Stimulated activated CD4-positive, alpha-beta T cell treated with anti-CD3 and anti-CD28 coated beads, Interleukin-4, amount 100 ng/mL, for 4 hours (primary cell): ENCODE measurements around the gene ANXA6.

Experiments used
- DNase-seq, 2 experiments: peaks; one replicate each; pipeline ENCODE4 v3.0.0-alpha.2; 2020

The ANXA6 gene

GRCh38 chr5:151151793-151152192 lies 5.8 kb downstream of the ANXA6 start:
- peak in 1 of 2 experiments; percentile 27 for DNase-seq

GRCh38 chr5:151151263-151151660 lies 6.3 kb downstream of the ANXA6 start:
- DNase-seq = no peak

GRCh38 chr5:151150471-151151262 lies 6.9 kb downstream of the ANXA6 start:
- DNase-seq = peak; percentile 31 to 66

- DNase-seq = no peak
Observed at GRCh38 chr5:151148583-151148982, 9.0 kb downstream of the ANXA6 start.

GRCh38 chr5:151147033-151147432 lies 10.5 kb downstream of the ANXA6 start:
- DNase-seq = no peak

DNA sequence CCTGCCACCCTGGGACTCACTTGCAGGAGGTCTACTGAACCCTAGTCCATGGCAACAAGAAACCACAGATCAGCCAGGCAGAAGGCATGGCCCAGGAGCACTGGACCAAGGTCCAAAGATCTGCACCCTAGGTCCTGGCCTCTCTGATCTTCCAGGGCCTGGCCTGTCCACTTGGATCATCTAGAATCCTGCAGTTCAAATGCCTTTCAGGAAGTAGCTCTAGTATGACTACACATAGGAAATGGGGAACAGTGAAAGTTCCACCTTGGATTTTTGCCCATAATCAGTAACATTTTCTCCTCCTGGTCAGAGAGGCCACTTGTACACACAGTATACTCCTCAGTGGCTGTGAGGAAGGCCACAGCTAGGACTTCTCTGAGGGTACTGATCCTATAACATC lies 11.5 kb downstream of the ANXA6 start:
- DNase-seq = no peak

DNA sequence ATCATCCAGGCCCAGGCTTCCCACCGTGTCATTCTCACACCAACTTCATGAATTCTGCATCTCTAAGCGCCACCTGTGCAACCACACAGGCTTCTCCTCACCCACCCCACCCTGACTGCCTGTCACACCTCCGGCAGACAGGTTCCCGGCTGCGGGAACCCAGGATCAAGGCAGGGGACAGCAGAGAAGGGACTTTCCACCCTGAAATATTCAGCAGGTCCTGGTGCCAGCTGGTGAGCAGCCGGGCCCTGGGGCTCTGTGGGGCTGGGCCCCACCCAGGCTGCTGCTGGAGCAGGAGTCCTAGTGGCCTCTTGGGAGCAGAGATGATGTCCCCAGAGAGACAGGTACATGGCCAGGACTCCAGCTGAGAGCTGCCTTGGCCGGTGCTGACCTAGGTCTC lies 12.7 kb downstream of the ANXA6 start:
- DNase-seq = no peak

DNA sequence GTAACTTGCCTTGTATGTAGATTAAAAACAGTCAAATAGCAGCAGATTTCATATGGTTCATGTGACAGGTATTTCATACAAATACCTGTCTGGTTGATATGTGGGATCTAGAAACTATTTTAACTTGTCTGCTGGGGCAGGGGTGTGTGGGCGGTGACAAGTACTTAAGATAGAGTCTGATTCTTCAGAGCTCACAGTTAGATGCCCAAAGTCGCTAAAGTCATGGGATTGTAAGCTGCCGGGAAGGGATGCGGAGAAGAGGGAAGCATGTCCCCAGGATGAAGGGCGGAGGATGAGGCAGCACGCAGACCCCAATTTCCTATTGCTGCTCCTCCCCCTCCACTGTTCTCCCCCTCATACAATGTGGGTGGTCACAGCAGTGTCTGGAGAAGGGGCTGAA lies 13.3 kb downstream of the ANXA6 start:
- peak; percentile 36 to 37 for DNase-seq

DNA sequence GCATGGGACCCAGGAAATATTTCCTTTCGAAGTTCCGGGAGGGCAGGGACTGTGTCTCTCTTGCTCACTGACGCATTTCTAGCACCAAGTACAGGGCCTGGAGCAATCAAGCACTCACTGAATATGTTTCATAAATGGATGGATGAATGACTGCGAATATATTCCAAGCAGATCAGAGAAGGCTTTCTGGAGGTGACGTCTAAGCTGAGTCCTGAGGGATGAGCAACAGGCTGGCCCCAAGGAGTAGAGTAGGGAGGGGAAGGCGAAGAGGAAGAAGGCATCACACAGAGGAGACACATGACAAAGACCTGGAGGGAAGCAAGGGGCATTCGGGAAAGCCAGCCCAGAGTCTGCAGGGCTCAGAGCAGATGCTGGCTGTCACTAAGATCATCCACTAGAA lies 13.9 kb downstream of the ANXA6 start:
- DNase-seq = no peak

- no peak for DNase-seq
Observed at GRCh38 chr5:151142933-151143332, 14.6 kb downstream of the ANXA6 start.

GRCh38 chr5:151141535-151141934 lies 16.0 kb downstream of the ANXA6 start:
- DNase-seq = peak; percentile 49 to 66

DNA sequence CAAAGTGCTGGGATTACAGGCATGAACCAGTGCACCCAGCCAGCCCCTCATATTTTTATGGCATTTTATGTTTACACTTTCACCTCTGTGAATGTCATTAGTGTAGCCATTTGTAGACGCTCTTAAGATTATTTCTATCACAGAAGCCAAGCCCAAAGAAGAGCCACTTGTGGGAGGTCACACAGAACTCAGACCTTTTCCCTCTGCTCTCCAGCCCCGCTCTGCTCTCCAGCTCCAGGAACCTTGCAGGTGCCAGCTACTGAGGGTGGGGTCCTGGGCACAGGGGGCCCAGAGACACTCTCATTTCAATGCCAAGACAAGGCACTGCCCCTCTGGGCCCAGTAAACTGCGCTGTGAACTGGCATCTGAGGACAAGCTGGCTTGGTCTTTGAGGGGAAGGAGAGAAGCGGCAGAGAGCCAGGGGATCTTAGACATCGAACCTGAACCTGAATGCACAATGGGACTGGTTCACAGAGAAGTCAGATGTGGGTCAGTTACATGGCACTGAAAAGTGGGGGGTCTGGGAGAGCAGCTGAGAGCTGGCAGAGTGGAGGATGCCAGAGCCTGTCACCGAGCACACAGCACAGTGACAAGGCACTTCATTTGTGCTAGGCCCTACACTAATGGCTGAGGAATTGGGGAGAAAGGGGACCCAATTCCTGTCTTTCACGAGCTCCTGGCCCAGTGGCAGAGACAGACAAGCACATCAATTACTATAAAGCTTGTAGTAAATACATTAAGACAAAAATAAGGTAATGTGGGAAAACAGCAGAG lies 16.7 kb downstream of the ANXA6 start:
- no peak for DNase-seq

DNA sequence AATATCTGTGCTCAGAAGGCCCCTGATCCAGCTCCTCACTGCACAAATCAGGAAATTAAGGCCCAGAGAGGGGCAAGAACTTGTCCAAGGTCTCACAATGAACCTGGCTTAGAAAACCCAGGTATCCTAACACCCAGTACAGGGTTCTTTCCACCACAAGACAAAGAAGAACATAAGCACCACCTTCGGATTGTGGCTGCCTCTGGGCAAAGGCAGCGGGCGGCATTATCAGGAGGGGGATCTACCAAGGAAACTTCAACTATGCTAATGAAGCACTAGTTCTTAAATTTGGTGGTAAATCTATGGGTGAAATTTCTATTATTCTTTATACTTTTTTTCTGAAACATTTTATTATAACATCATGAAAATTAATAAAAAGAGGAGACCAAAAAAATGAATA lies 17.9 kb downstream of the ANXA6 start:
- no peak for DNase-seq

- peak in 1 of 2 experiments; percentile 21 for DNase-seq
Observed at GRCh38 chr5:151139015-151139414, 18.6 kb downstream of the ANXA6 start.

DNA sequence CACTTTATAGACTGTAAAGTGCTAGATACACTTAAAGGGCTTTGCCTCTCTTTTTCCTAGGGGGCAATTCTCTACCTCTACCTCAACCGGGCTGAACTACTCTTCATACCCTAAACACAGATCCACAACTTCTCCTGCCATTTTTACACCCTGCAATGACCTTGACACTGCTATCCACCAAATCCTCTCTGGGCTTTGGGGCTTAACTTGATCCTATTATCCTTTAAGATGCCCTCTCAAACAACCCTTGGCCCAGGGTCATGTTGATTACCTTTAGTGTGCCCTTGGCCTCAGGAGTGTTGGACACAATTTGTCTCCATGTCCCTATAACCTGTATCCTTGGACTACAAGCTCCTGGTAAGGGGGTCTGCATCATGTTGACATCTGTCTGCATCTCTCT lies 19.5 kb downstream of the ANXA6 start:
- DNase-seq = no peak

- DNase-seq = no peak
Observed at GRCh38 chr5:151137067-151137825, 20.3 kb downstream of the ANXA6 start.

DNA sequence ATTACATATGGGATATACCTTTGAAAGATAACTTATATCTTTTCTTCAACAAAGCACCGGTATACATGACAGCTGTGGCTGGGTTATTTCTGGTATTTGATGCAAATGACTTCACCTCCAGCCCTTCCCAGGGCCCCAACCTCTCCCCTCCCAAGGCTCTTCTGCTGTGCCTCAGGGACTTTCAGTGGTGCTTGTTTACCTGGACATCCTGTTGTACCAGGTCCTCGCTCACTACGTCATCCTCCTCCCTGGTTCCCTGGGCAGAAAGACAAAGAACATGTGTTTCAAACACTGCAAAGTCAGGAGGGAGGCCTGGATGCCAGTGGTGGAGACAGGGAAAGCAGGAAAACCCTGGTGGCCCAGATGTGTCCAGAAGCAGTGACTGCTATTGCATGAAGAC lies 23.4 kb downstream of the ANXA6 start:
- no peak for DNase-seq

GRCh38 chr5:151132963-151133362 lies 24.6 kb downstream of the ANXA6 start:
- no peak for DNase-seq

DNA sequence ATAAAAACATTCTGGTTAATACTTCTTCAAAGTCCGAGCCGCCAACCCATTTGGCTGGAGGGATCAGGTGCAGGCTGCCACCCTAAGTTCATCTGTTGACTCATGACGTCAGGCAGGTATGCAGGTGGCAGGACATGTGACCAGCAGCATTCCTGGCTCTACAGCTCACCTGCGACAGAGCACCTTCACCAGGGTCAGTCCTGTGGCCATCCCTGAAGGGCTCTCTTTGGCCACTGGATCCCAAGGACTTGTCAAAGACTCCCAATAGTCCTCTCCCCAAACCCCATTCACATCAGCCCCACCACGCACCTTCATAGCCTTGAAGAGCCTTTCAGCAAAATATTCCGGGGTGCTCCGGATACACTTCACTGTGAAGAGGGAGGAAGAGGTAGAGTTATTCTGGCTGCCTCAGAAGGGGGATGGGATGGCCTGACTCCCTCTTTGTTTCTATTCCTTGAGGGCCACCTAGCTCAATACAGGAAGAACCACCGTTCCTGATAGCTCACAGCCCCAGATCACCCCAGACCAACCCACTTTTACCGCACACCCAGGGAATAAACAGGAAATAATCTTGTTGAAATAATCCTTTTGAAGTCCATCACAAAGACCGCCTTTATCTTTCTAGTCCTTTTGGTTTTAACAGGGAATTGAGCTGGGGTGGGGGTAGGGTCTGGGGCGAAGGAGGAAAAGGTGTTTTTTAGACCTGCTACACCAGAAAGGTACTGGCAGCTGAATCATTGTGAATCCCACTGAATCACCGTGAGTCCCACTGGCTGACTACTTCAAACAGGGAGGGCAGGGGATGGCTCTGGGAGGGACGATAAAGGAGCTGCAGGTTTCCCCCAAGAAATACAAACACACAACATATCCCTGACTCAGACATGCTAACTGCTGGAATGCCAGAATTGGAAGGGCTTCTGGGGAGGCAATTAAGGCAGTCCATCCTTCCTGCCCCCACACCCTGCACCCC lies 26.4 kb downstream of the ANXA6 start:
- DNase-seq = no peak

GRCh38 chr5:151130235-151130921 lies 27.2 kb downstream of the ANXA6 start:
- DNase-seq = no peak

DNA sequence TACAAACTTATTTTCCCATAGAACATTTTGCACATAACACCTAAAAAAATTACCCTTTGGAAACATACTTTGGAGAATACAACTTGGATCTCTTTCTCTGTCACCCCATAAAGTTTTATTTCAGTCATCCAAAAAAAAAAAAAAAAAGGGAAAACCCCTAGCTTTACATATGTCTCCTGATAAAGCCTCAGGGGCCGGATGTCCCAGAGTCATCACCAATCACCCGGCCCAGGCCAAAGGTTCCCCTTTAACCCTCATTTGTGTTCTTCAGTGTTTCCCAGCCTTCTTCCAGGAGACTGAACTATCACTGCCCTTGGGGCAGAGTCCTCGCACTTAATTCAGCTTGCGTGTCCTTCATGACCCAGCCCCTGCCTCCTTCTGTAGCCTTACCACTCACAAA lies 28.8 kb downstream of the ANXA6 start:
- DNase-seq = no peak

DNA sequence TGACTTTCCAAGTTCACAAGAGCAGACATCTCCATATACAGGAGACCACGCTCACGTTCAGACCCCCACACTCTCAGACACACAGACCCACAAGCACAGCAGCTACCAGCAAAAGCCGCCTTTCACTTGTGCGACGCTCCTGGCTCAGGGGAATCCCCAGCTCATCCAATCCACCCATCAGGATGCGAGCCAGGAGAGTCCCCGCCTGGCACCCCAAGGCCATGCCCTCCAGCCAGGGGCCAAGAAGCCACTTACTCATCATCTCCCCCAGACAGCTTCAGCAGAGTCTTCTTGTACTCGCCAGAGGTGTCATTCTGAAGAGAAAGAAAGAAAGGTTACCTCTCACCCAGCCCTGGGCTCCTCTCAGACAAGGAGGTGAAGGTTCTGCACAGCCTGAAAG lies 29.7 kb downstream of the ANXA6 start:
- DNase-seq = no peak
